ENCODE results near the gene PBX3.

- TF ChIP-seq CTCF (IDR thresholded peaks at IDR 0.05) (no peak), POLR2A (IDR thresholded peaks at IDR 0.05) (no peak), EP300 (IDR thresholded peaks at IDR 0.05) (no peak)
Observed at GRCh38 chr9:125881042-125881441, 133.9 kb downstream of the PBX3 start.

Data from ovary (tissue), 3 donors.